HCT116 (cell line): ENCODE results near the gene C22orf39. TPM values are rescaled to one million over a fixed set of nuclear protein-coding genes. Genes with fewer than 3 reads are reported as not detected.

Experiments
- ATAC-seq: fragments of 200-7000 bp; cut with Tn5 transposase; 2 replicates; pipeline ENCODE4 v1.9.1; 2020; ENCODE audit warnings: mild to moderate bottlenecking, moderate library complexity
- BruUV-seq: library from RNA; stranded (reverse); fragments of 400-500 nt; replicated peaks from 2 replicates; lab custom pipeline; 2021; lab: Mats Ljungman, UMichigan
- CTCF ChIA-PET: fragments of 300-600 bp; sonication (Branson Sonifier 250); formaldehyde crosslinking; loops from one replicate; lab custom pipeline; 2021; ENCODE audit warnings: antibody characterized with exemption; lab: Charles Lee
- POLR2A ChIA-PET: fragments of 300-600, 350-600 bp; sonication (Branson Sonifier 250); formaldehyde crosslinking; loops from one replicate; lab custom pipeline; 2021; ENCODE audit warnings: antibody characterized with exemption; lab: Charles Lee
- RAD21 ChIA-PET, 2 experiments: fragments of 300-600 bp; sonication (Branson Sonifier 250); formaldehyde crosslinking; loops; one replicate each; lab custom pipeline; 2023; ENCODE audit warnings: low total read pairs in 2 of 2; ENCODE audit not compliant: uncharacterized antibody in 2 of 2, unreplicated experiment in 2 of 2, low non-redundant PET in 1 of 2; lab: Charles Lee
- DNase-seq: peaks from one replicate; pipeline ENCODE4 v3.0.0-alpha.2; 2010; ENCODE audit warnings: low read depth, low spot score
- H2AFZ ChIP-seq: fragments of 200-600 bp; shearing (Covaris generic), sonication (generic); 2 replicates; pipeline ENCODE4 v1.6.1; 2017; ENCODE audit warnings: low read depth, mixed run types, mixed read lengths, antibody characterized with exemption, low read length; ENCODE audit not compliant: poor library complexity, severe bottlenecking
- H3K27ac ChIP-seq: 2 replicates; pipeline ENCODE4 v1.5.1; 2012; ENCODE audit warnings: low read depth, low read length
- H3K27me3 ChIP-seq: fragments of 200-600 bp; sonication (generic); 2 replicates; pipeline ENCODE4 v1.6.1; 2016; ENCODE audit warnings: mixed run types, low read length, mixed read lengths; ENCODE audit not compliant: insufficient read depth
- H3K36me3 ChIP-seq, 2 experiments: fragments of 200-500 bp in 1 of 2; fragments of 200-600 bp in 1 of 2; sonication (Bioruptor generic) in 1 of 2; sonication (generic) in 1 of 2; 2 replicates each; pipeline versions ENCODE4 v1.5.1 to v1.6.1; 2014 to 2016; ENCODE audit warnings: low read length in 2 of 2, inconsistent platforms in 1 of 2, mixed read lengths in 1 of 2, mixed run types in 1 of 2; ENCODE audit not compliant: insufficient read depth in 2 of 2, control insufficient read depth in 1 of 2
- H3K4me1 ChIP-seq, 2 experiments: fragments of 200-600 bp in 1 of 2; sonication (generic) in 1 of 2; 2 replicates each; pipeline versions ENCODE4 v1.5.1 to v1.6.1; 2012 to 2017; ENCODE audit warnings: low read length in 2 of 2, inconsistent platforms in 1 of 2, mild to moderate bottlenecking in 1 of 2, mixed read lengths in 1 of 2, mixed run types in 1 of 2, moderate library complexity in 1 of 2; ENCODE audit not compliant: insufficient read depth in 2 of 2, control insufficient read depth in 1 of 2
- H3K4me2 ChIP-seq: fragments of 200-600 bp; sonication (generic); 2 replicates; pipeline ENCODE4 v1.6.1; 2017; ENCODE audit warnings: mixed run types, low read length, mixed read lengths
- H3K4me3 ChIP-seq, 2 experiments: fragments of 200-600 bp in 1 of 2; sonication (generic) in 1 of 2; replicated peaks in 1 of 2; 2 replicates each; pipeline ENCODE4 v1.5.1; 2011 to 2016; ENCODE audit warnings: low read length in 2 of 2, control low read depth in 1 of 2, low read depth in 1 of 2, mild to moderate bottlenecking in 1 of 2, mixed read lengths in 1 of 2, mixed run types in 1 of 2
- H3K79me2 ChIP-seq: fragments of 200-600 bp; sonication (generic); 2 replicates; pipeline ENCODE4 v1.6.1; 2017; ENCODE audit warnings: mild to moderate bottlenecking, mixed run types, low read length, moderate library complexity, mixed read lengths; ENCODE audit not compliant: insufficient read depth
- H3K9ac ChIP-seq: fragments of 200-600 bp; sonication (generic); 2 replicates; pipeline ENCODE4 v1.6.1; 2016; ENCODE audit warnings: low read length, mixed read lengths
- H3K9me2 ChIP-seq: fragments of 200-600 bp; sonication (generic), shearing (Covaris generic); 2 replicates; pipeline ENCODE4 v1.6.1; 2017; ENCODE audit warnings: mixed run types, mild to moderate bottlenecking, moderate library complexity; ENCODE audit not compliant: insufficient read depth
- H3K9me3 ChIP-seq, 2 experiments: fragments of 200-500 bp in 1 of 2; fragments of 200-600 bp in 1 of 2; sonication (Bioruptor generic) in 1 of 2; sonication (generic) in 1 of 2; 2 replicates each; pipeline ENCODE4 v1.6.1; 2014 to 2017; ENCODE audit warnings: low read length in 2 of 2, mixed read lengths in 2 of 2, inconsistent platforms in 1 of 2, low read depth in 1 of 2, mild to moderate bottlenecking in 1 of 2, mixed run types in 1 of 2, moderate library complexity in 1 of 2; ENCODE audit not compliant: control insufficient read depth in 1 of 2, insufficient read depth in 1 of 2
- H4K20me1 ChIP-seq: fragments of 200-600 bp; sonication (generic), shearing (Covaris generic); 2 replicates; pipeline ENCODE4 v1.6.1; 2017; ENCODE audit warnings: mixed run types, mild to moderate bottlenecking, moderate library complexity; ENCODE audit not compliant: insufficient read depth
- EGR1 ChIP-seq: IDR thresholded peaks from 2 replicates; pipeline ENCODE4 v1.6.1; 2012; ENCODE audit warnings: low read depth
- SRF ChIP-seq: IDR thresholded peaks from 2 replicates; pipeline ENCODE4 v1.6.1; 2012; ENCODE audit warnings: low read depth
- TCF7L2 ChIP-seq: IDR thresholded peaks from 2 replicates; pipeline ENCODE4 v1.7.0; 2011; ENCODE audit warnings: borderline replicate concordance, inconsistent platforms; ENCODE audit not compliant: insufficient read depth, insufficient read length; ENCODE audit errors: extremely low read depth
- intact Hi-C: fragments of 100-400 bp; cut with micrococcal nuclease; formaldehyde crosslinking; loops from 2 replicates; pipeline ENCODE4 v1.10.0; 2022
- total RNA-seq: library from RNA; stranded (reverse); gene quantifications from one replicate; pipeline ENCODE4 v1.2.1, GENCODE V29; 2021; ENCODE audit not compliant: unreplicated experiment
- TF ChIP-seq, protein P1 (sequence below): IDR thresholded peaks from 2 replicates; pipeline ENCODE4 v1.6.1; 2012
- TF ChIP-seq, protein P2 (sequence below), 3 experiments: fragments of 200-600 bp in 1 of 3; sonication (generic) in 1 of 3; IDR thresholded peaks in 2 of 3; conservative IDR thresholded peaks in 1 of 3; 2 replicates each; pipeline ENCODE4 v1.5.1; 2012 to 2017; ENCODE audit warnings: low read depth in 2 of 3, low read length in 2 of 3, antibody characterized with exemption in 1 of 3, borderline replicate concordance in 1 of 3, control low read depth in 1 of 3, mild to moderate bottlenecking in 1 of 3, mixed read lengths in 1 of 3, mixed run types in 1 of 3, moderate library complexity in 1 of 3; ENCODE audit not compliant: insufficient read depth in 1 of 3

Gene C22orf39
- total RNA-seq, 1 experiment from 2014 or later, result 17.7 TPM

DNA sequence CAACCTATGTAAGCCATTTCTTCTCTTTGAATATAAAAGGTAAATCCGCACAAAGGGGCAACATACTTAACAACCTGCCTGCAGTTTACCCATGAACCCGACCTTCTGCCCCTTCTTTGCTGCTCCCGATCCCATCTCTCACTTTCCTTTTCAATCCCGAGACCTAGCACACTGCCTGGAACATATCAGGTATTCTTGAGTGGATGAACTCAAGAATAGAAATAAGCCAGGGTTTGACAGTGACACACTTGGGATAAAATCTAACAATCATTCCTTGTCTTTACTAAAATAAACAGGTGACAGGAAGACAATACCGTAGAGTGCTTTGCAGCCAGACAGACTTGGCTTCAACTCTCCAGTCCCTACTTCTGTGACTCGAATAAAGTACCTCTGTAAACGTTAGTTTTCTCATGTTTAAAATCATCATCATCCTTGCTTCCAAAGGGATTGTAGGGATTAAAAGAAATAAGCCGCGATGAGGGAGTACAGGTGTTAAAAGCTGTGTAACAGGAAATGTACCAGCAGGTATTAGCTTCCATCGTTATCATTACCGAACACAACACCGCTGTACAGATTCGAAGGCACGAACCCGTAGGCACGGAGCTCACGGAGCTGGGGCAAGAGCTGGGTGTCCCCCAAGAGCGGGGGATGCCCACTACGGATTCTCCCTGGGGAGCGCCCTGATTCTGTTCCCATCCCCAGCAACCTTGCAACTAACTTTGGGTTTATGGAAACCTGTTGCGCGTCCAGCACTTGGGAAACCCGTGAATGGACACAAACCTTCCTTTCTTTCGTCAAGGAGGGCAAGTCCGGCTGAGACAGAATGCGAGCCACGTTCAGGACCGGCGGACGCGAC, 30.8 kb upstream of the C22orf39 start (continued):
- TF ChIP-seq SRF, result no peak
- TF ChIP-seq, protein P1, sequence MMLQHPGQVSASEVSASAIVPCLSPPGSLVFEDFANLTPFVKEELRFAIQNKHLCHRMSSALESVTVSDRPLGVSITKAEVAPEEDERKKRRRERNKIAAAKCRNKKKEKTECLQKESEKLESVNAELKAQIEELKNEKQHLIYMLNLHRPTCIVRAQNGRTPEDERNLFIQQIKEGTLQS, result no peak
- TF ChIP-seq, all 23 proteins: peak for 0

DNA sequence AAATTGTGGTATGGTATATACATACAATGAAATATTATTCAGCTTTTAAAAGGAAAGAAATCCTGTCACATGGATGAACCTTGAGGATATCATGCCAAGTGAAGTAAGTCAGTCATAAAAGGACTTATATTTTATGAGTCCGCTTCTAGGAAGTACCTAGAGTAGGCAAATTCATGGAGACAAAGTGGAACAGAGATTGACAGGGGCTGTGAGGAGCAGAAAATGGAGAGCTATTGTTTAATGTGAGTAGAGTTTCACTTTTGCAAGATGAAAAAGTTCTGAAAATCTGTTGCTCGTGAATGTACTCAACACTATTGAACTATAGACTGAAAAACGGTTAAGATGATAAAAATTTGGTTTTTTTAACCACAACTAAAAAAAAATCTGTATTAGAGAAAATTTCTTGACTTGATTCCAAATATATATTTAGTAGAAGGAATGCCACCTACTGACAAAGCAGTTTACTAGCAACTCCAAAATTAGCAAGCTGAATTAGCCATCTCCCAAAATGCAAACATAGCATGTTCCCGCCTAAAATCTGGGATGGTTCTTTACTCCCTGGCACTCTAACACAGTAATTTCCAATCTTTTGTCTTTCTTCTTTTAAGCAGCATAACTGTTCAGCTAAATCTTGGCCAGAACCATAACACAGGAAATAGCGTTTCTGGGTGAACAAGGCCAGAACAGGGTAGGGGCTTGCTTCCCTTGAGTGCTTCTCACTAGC, 30.0 kb upstream of the C22orf39 start:
- Histone ChIP-seq H3K36me3 (peaks cover 8 to 36% of the 10 kb centered on the region in 2 experiments), H3K9me2 (no peaks in the 10 kb centered on the region), H3K27me3 (no peaks in the 10 kb centered on the region), H3K79me2 (peaks cover 88% of the 10 kb centered on the region), H3K9ac (peak overlapping the region; percentile 93), H2AFZ (no peak overlapping the region), H3K4me3 (peak overlapping the region; percentile 80 to 91), H4K20me1 (peaks cover 9% of the 10 kb centered on the region; the same call in 1 of the 2 replicates), H3K9me3 (no peaks in the 10 kb centered on the region), H3K4me1 (peaks cover 14 to 23% of the 10 kb centered on the region in 2 experiments; a peak in 3 of 4 replicates), H3K27ac (no peak overlapping the region), H3K4me2 (peak overlapping the region; percentile 81)
- POLR2A ChIA-PET, result interaction anchor here (0.8 to 1.2 kb wide), 2 partner anchors 15 to 30 kb away, joined by 3 to 5 read pairs; no protein-coding TSS in a partner anchor
- no peak for DNase-seq
- TF ChIP-seq TCF7L2 (no peak), EGR1 (no peak)
- TF ChIP-seq, protein P2, sequence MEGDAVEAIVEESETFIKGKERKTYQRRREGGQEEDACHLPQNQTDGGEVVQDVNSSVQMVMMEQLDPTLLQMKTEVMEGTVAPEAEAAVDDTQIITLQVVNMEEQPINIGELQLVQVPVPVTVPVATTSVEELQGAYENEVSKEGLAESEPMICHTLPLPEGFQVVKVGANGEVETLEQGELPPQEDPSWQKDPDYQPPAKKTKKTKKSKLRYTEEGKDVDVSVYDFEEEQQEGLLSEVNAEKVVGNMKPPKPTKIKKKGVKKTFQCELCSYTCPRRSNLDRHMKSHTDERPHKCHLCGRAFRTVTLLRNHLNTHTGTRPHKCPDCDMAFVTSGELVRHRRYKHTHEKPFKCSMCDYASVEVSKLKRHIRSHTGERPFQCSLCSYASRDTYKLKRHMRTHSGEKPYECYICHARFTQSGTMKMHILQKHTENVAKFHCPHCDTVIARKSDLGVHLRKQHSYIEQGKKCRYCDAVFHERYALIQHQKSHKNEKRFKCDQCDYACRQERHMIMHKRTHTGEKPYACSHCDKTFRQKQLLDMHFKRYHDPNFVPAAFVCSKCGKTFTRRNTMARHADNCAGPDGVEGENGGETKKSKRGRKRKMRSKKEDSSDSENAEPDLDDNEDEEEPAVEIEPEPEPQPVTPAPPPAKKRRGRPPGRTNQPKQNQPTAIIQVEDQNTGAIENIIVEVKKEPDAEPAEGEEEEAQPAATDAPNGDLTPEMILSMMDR (IDR thresholded peaks at IDR 0.05 in 2 of 3, conservative IDR thresholded peaks at IDR 0.05 in 1 of 3; ENCODE audit: borderline replicate concordance in 1 of 3, insufficient read depth in 1 of 3, low read depth in 2 of 3, low read length in 2 of 3), result 0 out of 6 replicates have a peak, but pooled peaks of 1 of the 3 experiments have one; percentile 15
- ATAC-seq, result no peak
- no TSS peak for BruUV-seq
- RAD21 ChIA-PET, result no interaction called here
- CTCF ChIA-PET, result interaction anchor here (0.8 to 1.8 kb wide), 3 partner anchors 152 to 298 kb away, joined by 3 to 8 read pairs (median 5); partner anchors contain the start of gene SLC25A1
- intact Hi-C loops, result loop anchor here (1.0 to 10.0 kb wide), 5 partner anchors 155 to 355 kb away; partner anchors contain the start of genes DGCR2 and ESS2
